ENCODE data around the gene PNPLA8. TPM values are rescaled to one million over a fixed set of nuclear protein-coding genes. Genes with fewer than 3 reads are reported as not detected.
"Not testable (repeated sequence)": the region's sequence is repeated elsewhere in the genome, so short reads cannot be mapped to it uniquely, and the experiment has no call there.

The PNPLA8 gene
- total and polyA plus RNA-seq, 2 donors (not counting 3 experiments of a cell fraction or from before 2014, with no cell fraction given), result 5.9 to 19.9 TPM

- no peaks in the 10 kb centered on the region for H3K27me3 ChIP-seq (ENCODE audit: control insufficient read depth in 2 of 2, insufficient read depth in 2 of 2, low read length in 2 of 2)
- H3K36me3 ChIP-seq (ENCODE audit: control insufficient read depth in 2 of 2, extremely low read depth in 1 of 2, insufficient read depth in 2 of 2, low read length in 2 of 2), result no peaks in the 10 kb centered on the region
- DNase-seq (ENCODE audit: low read depth, low spot score) (no peak), FAIRE-seq (no peak)
- H2AFZ ChIP-seq (ENCODE audit: low read depth, low read length), result no peak overlapping the region
- dilution Hi-C loops (cut with MboI; ENCODE audit: extremely low pct_ligation_motif_present, low sequenced_read_pairs) (no loop called here), intact Hi-C loops (cut with micrococcal nuclease) (no loop called here)
- no peak overlapping the region for H3K4me3 ChIP-seq (replicated peaks in 1 of 3; ENCODE audit: insufficient read depth in 1 of 3, low read depth in 1 of 3, low read length in 3 of 3)
- POLR2A ChIA-PET, result no interaction called here
- no peak overlapping the region for H3K4me2 ChIP-seq (ENCODE audit: insufficient read depth, low read length)
- no peaks in the 10 kb centered on the region for H3K9me1 ChIP-seq (replicated peaks; ENCODE audit: control insufficient read depth, extremely low read depth, insufficient read depth, low read length)
- H3K9me3 ChIP-seq (replicated peaks; ENCODE audit: control insufficient read depth, insufficient read depth, low read length), result no peaks in the 10 kb centered on the region
- no peaks in the 10 kb centered on the region for H4K20me1 ChIP-seq (replicated peaks; ENCODE audit: control insufficient read depth, extremely low read depth, insufficient read depth, low read length)
- H3K27ac ChIP-seq (ENCODE audit: insufficient read depth, low read depth, low read length), result no peak overlapping the region
- no TSS peak for BruUV-seq (replicated peaks)
- H3K79me2 ChIP-seq (ENCODE audit: control insufficient read depth, insufficient read depth, low read length), result no peaks in the 10 kb centered on the region
- no peaks in the 10 kb centered on the region for H3K4me1 ChIP-seq (ENCODE audit: control insufficient read depth, extremely low read depth, insufficient read depth, low read length)
- TF ChIP-seq FOS (IDR thresholded peaks at IDR 0.05; ENCODE audit: borderline replicate concordance, insufficient read depth, low read length) (no peak), POLR2AphosphoS5 (IDR thresholded peaks at IDR 0.05; ENCODE audit: insufficient read depth, low read depth, low read length) (no peak), EZH2 (IDR thresholded peaks at IDR 0.05; ENCODE audit: borderline replicate concordance, low read depth, low read length, severe bottlenecking) (no peak), JUN (IDR thresholded peaks at IDR 0.05; ENCODE audit: borderline replicate concordance, insufficient read depth, insufficient read length, low read depth) (no peak), GATA2 (IDR thresholded peaks at IDR 0.05; ENCODE audit: insufficient read depth, insufficient read length, low read depth, low read length) (no peak), MYC (IDR thresholded peaks at IDR 0.05; ENCODE audit: low read depth, low read length) (no peak), POLR2A (IDR thresholded peaks at IDR 0.05; ENCODE audit: low read depth, low read length) (no peak)
- TF ChIP-seq, protein P1, sequence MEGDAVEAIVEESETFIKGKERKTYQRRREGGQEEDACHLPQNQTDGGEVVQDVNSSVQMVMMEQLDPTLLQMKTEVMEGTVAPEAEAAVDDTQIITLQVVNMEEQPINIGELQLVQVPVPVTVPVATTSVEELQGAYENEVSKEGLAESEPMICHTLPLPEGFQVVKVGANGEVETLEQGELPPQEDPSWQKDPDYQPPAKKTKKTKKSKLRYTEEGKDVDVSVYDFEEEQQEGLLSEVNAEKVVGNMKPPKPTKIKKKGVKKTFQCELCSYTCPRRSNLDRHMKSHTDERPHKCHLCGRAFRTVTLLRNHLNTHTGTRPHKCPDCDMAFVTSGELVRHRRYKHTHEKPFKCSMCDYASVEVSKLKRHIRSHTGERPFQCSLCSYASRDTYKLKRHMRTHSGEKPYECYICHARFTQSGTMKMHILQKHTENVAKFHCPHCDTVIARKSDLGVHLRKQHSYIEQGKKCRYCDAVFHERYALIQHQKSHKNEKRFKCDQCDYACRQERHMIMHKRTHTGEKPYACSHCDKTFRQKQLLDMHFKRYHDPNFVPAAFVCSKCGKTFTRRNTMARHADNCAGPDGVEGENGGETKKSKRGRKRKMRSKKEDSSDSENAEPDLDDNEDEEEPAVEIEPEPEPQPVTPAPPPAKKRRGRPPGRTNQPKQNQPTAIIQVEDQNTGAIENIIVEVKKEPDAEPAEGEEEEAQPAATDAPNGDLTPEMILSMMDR (IDR thresholded peaks at IDR 0.05; ENCODE audit: extremely low read depth in 1 of 2, insufficient read depth in 1 of 2, low read depth in 1 of 2, low read length in 2 of 2), result no peak
- TF ChIP-seq, protein P2, sequence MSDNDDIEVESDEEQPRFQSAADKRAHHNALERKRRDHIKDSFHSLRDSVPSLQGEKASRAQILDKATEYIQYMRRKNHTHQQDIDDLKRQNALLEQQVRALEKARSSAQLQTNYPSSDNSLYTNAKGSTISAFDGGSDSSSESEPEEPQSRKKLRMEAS (IDR thresholded peaks at IDR 0.05; ENCODE audit: insufficient read depth, insufficient read length), result no peak
- no peak overlapping the region for H3K9ac ChIP-seq (replicated peaks; ENCODE audit: extremely low read depth, insufficient read depth, low read length)
- CTCF ChIA-PET, result no interaction called here
Measured at GRCh38 chr7:108541478-108541877, 15.5 kb upstream of the PNPLA8 start.

DNA sequence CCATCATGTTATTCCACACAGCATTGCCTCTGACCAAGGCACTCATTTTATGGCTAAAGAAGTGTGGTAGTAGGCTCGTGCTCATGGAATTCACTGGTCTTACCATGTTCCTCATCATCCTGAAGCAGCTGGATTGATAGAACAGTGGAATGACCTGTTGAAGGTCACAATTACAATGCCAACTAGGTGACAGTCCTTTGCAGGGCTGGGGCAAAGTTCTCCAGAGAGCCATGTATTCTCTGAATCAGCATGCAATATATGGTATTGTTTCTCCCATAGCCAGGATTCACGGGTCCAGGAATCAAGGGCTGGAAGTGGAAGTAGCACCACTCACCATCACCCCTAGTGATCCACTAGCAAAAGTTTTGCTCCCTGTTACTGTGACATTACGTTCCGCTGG lies 12.8 kb upstream of the PNPLA8 start:
- intact Hi-C loops (cut with micrococcal nuclease); H3K4me3 ChIP-seq (replicated peaks in 1 of 3; ENCODE audit: insufficient read depth in 1 of 3, low read depth in 1 of 3, low read length in 3 of 3); dilution Hi-C loops (cut with MboI; ENCODE audit: extremely low pct_ligation_motif_present, low sequenced_read_pairs); H3K4me2 ChIP-seq (ENCODE audit: insufficient read depth, low read length); H3K4me1 ChIP-seq (ENCODE audit: control insufficient read depth, extremely low read depth, insufficient read depth, low read length); H3K27ac ChIP-seq (ENCODE audit: insufficient read depth, low read depth, low read length); H3K9me1 ChIP-seq (replicated peaks; ENCODE audit: control insufficient read depth, extremely low read depth, insufficient read depth, low read length); H3K36me3 ChIP-seq (ENCODE audit: control insufficient read depth in 2 of 2, extremely low read depth in 1 of 2, insufficient read depth in 2 of 2, low read length in 2 of 2); H3K9me3 ChIP-seq (replicated peaks; ENCODE audit: control insufficient read depth, insufficient read depth, low read length); DNase-seq (ENCODE audit: low read depth, low spot score); FAIRE-seq; CTCF ChIA-PET; H3K9ac ChIP-seq (replicated peaks; ENCODE audit: extremely low read depth, insufficient read depth, low read length); BruUV-seq (replicated peaks); H3K27me3 ChIP-seq (ENCODE audit: control insufficient read depth in 2 of 2, insufficient read depth in 2 of 2, low read length in 2 of 2); H2AFZ ChIP-seq (ENCODE audit: low read depth, low read length); H4K20me1 ChIP-seq (replicated peaks; ENCODE audit: control insufficient read depth, extremely low read depth, insufficient read depth, low read length); H3K79me2 ChIP-seq (ENCODE audit: control insufficient read depth, insufficient read depth, low read length); POLR2A ChIA-PET: not testable (repeated sequence)

- H3K79me2 ChIP-seq (ENCODE audit: control insufficient read depth, insufficient read depth, low read length); BruUV-seq (replicated peaks); H4K20me1 ChIP-seq (replicated peaks; ENCODE audit: control insufficient read depth, extremely low read depth, insufficient read depth, low read length); intact Hi-C loops (cut with micrococcal nuclease); H3K9ac ChIP-seq (replicated peaks; ENCODE audit: extremely low read depth, insufficient read depth, low read length); H3K36me3 ChIP-seq (ENCODE audit: control insufficient read depth in 2 of 2, extremely low read depth in 1 of 2, insufficient read depth in 2 of 2, low read length in 2 of 2); H3K4me1 ChIP-seq (ENCODE audit: control insufficient read depth, extremely low read depth, insufficient read depth, low read length); H3K4me3 ChIP-seq (replicated peaks in 1 of 3; ENCODE audit: insufficient read depth in 1 of 3, low read depth in 1 of 3, low read length in 3 of 3); H3K4me2 ChIP-seq (ENCODE audit: insufficient read depth, low read length); dilution Hi-C loops (cut with MboI; ENCODE audit: extremely low pct_ligation_motif_present, low sequenced_read_pairs); POLR2A ChIA-PET; CTCF ChIA-PET; H3K9me1 ChIP-seq (replicated peaks; ENCODE audit: control insufficient read depth, extremely low read depth, insufficient read depth, low read length); DNase-seq (ENCODE audit: low read depth, low spot score); FAIRE-seq; H3K27ac ChIP-seq (ENCODE audit: insufficient read depth, low read depth, low read length); H3K9me3 ChIP-seq (replicated peaks; ENCODE audit: control insufficient read depth, insufficient read depth, low read length); H2AFZ ChIP-seq (ENCODE audit: low read depth, low read length); H3K27me3 ChIP-seq (ENCODE audit: control insufficient read depth in 2 of 2, insufficient read depth in 2 of 2, low read length in 2 of 2): not testable (repeated sequence)
Measured at GRCh38 chr7:108538236-108538635, 12.3 kb upstream of the PNPLA8 start.

All from endothelial cell of umbilical vein (primary cell).